Measurements from ENCODE around the gene WNT2B.

Gene WNT2B

DNA sequence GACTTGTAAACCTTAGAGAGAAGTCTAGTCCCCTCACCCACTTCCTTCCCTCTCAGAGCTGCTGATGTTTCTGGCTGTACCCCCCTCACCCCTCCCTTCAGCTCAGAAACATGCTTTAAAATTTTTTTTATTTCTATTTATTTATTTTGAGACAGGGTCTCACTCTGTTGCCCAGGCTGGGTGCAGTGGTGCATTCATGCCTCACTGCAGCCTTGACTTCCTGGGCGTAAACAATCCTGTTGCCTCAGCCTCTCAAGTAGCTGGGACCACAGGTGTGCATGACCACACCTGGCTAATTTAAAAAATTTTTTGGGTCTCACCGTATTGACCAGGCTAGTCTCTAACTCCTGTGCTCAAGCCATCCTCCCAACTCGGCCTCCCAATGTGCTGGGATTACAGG is 2.9 kb upstream of the WNT2B start:
- no peak for DNase-seq

DNA sequence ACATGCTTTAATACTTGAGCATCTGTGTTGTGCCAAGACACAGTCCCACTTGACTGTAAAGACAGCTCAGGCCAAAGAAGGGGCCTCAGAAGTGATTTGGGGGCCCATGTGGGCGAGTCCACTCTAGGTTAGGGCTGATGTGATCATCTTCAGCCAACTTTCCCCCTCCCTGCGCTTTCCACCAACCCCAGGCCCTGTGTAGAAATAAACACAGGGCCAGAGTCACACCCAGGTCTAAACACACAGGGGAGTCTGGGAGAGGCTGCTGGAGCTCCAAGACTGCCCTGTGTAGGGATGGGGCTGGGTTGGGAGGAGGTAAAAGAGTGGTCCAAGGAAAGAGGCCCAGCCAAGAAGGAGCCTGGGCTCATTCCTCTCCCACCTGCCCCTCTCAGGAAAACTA is 2.5 kb upstream of the WNT2B start:
- DNase-seq = no peak

GRCh38 chr1:112506731-112507130 is 2.0 kb upstream of the WNT2B start:
- no peak for DNase-seq

- DNase-seq = no peak
Measured at GRCh38 chr1:112507336-112507735, 1.4 kb upstream of the WNT2B start.

GRCh38 chr1:112507921-112508277 is 866 bp upstream of the WNT2B start:
- no peak for DNase-seq

- DNase-seq = no peak
Measured at GRCh38 chr1:112509005-112509659, 367 bp downstream of the WNT2B start.

DNA sequence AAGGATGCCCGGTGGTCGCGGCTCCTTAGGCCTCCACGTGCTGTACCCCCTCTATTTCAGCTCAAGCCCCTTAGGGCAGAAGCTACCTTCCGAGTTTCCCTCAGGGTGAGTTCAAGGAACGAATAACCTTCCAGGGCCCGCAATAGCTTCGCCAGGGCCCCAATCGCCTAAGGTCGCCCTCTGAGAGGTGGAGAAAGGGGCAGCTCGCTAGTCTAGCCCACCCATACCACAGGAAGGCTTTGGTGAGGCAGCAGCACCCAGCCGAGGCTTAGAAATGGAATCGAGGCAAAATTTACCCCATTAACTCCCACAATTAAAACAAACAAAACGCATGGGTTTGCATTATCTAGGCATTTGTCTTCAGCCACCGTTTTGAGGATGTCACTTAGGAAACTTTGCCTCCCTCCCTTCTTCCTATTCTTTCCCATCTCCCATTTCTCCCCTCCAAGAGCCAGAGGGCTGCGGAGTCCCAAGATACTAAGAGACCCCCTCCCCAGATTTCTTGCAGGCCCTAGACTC is 954 bp downstream of the WNT2B start:
- no peak for DNase-seq

DNA sequence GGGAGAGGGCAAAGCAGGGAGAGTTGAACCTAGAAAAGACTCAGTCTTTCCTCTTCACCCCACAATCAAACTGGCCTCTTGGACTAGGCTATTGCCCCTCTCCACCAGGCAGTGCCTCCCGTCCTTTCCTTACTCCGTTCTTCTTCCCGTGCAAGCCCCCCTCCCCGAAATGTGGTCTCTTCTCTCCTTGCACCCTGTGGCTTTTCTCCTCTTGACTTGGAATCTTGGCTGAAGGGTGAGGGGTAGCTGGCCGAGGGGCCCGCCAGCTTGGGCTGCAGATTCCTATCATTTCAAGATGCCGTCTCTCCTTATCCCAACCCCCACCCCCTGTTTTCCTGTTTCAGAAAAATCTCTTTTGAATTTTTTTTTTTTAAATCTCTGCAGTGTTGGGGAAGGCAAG is 1.6 kb downstream of the WNT2B start:
- DNase-seq = no peak

- DNase-seq = no peak
Measured at GRCh38 chr1:112511897-112512296, 3.1 kb downstream of the WNT2B start.

DNA sequence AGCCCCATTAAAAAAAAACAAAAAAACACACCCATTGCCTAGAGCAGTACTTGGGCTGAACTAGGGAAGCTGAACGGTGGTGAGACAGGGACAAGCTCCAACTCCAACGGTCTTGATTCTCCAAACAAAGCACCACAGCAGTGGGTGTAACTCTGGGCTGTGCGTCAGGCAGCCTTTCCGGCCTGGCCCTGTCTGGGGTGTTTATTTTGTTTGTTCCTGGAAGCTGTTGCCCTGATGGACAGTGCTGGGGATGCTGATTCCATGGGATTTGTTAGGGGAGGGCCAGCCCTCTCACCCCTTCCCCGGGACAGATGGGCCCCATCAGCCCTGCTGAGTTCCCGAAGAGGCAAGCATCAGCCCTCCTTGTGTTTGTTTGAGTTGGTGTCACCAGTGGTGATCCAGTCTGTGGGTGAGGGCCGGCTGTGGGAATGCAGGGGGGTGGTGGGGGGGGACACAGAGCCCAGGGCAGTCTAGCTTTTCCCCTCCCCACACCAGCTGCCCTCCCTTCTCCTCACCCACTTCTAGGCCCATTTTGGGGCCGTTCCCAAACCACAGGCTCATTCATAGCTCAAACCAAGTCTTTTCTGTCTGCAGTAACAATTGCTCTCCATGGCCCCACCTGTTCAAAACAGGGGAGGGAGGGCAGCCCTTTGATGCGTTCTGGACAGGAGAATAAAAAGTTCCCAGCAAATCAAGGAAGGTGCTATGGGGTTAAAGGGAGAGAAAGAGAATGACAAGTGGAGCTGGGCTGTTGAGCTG is 4.5 kb downstream of the WNT2B start:
- no peak for DNase-seq

DNA sequence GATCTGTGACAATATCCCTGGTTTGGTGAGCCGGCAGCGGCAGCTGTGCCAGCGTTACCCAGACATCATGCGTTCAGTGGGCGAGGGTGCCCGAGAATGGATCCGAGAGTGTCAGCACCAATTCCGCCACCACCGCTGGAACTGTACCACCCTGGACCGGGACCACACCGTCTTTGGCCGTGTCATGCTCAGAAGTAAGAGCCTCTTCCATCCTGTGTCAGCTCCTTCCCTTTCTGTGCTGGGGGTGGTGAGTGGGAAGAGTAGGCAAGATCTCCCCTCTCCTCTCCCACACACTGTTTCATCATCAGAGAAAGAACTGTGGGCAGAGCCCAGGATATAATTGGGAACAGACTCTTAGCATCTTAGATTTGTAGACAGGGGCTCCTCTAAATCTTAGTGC is 6.1 kb downstream of the WNT2B start:
- no peak for DNase-seq

DNA sequence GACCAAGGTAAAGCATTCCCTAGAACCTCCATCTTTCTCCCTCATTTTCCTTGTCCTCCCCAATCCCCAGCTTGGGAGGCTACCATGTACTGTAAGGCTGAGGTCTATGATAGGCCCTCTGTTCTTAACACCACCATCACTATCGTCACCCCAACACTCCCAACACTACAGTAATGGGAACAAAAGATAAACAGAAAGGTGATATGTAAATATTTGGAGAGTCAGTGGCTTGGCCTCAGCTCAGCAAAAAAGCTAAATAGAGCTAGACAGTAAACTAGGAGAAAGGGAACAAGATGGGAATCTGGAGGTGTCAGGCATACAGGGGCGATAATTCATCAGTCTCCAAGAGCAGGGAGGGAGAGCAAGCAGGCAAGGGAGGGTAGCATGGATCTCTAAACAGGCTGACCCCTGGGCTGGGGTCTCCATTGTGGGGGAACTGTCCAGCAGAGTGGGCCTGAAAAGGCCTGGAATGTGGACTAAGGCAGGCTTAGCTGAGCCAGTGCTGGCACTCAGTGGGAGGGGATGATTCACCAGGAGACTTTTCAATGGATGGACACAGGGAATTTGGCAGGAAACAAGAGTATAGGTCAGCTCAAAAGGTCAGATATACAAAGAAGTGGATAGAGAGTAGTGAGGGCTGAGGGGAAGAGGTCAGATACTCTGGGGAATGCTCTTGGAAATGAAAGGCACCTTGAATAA is 6.7 kb downstream of the WNT2B start:
- no peak for DNase-seq

GRCh38 chr1:112516141-112516540 is 7.4 kb downstream of the WNT2B start:
- DNase-seq = no peak

GRCh38 chr1:112517231-112517630 is 8.5 kb downstream of the WNT2B start:
- no peak for DNase-seq

GRCh38 chr1:112517646-112518045 is 8.9 kb downstream of the WNT2B start:
- no peak for DNase-seq

- DNase-seq = no peak
Measured at GRCh38 chr1:112518186-112518585, 9.4 kb downstream of the WNT2B start.

DNA sequence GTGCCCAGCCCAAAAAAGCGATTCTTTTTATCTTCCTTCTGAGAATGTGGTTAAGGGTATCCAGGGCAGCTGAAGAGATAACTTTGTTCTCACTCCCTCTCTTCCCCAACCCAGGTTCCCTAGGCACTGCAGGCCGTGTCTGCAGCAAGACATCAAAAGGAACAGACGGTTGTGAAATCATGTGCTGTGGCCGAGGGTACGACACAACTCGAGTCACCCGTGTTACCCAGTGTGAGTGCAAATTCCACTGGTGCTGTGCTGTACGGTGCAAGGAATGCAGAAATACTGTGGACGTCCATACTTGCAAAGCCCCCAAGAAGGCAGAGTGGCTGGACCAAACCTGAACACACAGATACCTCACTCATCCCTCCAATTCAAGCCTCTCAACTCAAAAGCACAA is 11.4 kb downstream of the WNT2B start:
- no peak for DNase-seq

DNA sequence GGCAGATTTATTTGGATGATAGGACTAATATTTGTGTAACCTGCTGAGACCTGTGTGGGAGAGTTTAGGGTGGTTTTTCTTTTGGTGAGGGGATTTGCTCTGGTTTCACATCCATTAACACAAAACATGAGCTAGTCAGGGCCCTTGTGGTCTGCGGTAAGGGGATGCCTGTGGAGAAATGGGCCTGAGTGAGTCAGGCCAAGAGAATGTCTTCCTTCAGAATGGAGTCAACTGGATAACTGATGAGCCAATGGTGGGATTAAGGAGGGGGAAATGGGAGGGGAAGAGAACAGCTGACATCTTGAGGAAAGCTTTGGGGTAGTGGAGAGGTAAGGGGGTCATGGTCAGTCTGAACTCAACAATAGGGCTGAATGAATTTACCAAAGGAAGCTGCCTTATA is 13.9 kb downstream of the WNT2B start:
- DNase-seq = no peak

DNA sequence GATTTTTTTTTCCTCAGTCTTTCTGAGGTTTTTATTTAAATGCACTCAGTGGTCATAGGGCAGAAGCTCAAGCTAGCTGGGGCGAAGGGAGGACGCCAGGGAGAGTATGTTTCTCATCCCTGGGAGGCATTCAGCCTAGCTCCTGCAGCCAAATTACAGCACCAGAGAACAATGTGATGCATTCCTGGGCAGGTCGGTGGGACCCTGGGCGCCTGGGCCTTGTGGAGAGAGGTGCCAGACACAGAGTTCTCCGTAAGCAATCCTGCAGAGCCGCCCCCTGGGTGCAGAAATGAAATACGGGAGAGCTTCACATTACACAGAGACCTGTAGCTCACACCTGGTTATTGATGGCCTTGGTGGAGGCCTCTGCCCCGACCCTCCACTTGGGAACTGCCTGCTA is 15.5 kb downstream of the WNT2B start:
- DNase-seq = no peak

GRCh38 chr1:112524986-112525385 is 16.2 kb downstream of the WNT2B start:
- no peak for DNase-seq

DNA sequence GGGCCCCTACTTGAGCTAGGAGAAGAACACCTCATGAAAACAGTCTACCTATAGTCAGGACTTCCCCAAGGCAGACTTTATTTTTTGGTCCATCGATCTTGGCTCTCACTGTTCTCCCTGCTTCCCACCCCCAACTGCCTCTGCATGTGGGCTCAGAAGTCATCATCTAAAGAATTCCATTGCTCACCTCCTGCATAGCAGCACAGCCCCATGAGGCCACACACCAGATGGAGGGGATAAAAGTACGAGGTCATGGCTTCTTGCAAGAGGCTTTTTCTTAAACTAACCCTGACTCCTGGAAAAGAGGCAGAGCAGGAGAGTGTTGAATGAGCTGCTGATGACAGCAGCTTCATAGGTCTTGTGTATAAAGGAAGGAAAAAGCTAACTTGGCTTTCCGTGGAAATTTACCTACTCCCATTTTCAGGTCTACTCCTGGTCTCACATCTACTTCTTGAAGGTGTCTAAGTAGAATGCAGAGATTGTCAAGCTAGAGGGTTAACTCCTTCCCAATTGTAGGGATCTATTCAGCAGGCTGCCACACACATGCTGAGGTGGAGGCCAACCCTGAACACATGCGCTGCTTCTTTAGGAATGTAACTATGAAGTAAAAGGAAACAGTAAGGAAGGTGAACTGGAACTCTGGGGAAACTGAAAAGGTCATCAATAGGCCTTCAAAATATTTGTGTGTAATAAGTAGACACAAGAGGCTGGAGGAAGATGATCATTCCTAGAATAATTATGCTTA is 18.7 kb downstream of the WNT2B start:
- no peak for DNase-seq

- no peak for DNase-seq
Measured at GRCh38 chr1:112528076-112528475, 19.3 kb downstream of the WNT2B start.

DNA sequence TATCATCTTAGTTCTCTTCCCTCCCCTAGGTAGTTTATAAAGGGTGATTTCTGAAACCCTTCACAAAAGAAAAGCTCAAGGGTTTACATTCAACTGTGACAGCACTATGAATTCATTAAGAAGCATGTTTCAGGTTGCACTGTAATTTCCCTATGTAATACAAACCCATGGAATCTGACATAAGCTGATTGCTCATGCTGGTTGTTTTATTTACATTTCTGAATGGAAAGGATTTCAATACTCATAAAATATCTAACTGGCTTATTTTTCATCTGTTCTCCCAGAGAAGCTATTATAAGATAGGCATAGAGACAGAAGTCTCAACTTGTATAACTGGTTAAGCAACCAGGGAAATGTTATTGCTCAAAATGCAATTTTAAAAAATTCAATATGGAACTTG is 20.5 kb downstream of the WNT2B start:
- DNase-seq = no peak
